ENCODE data around the gene SFXN5.

DNA sequence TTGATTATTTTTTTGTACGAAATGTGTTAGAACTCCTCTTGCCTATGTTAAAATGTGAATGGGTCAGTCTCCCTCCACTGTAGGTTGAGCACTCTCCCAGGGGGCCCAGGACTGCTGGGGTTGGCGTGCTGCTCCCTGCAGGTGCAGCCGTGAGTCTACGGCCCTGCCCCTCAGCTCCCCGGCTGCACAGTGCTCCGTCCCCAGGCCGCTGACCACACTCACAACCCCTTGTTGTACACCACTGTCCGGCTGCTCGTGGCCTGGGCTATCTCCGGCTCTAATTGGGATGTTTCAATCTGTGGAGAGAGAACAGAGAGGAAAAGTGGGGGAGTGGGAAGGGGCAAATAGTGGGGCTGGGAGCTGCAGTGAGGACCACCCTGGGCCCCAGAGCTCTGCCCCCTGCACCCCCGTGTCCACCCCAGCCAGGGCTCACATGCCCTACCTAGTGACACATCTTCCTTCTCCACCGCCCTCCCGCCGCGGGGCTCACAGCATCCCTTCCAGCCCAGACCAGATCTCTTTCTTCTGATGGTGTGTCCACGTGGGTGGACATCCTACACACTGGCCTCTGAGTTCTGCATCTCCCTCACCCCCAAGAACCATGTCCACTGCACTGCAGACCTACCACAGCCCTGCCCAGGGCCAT, 126.6 kb downstream of the SFXN5 start:
- no peak for TF ChIP-seq CTCF (IDR thresholded peaks at IDR 0.05)
- no peak for TF ChIP-seq POLR2A (IDR thresholded peaks at IDR 0.05)

All from testis (tissue), 2 donors.